ENCODE results near the gene LIMS2. TPM values are rescaled to one million over a fixed set of nuclear protein-coding genes. Genes with fewer than 3 reads are reported as not detected.

LIMS2 gene
- total RNA-seq, 2 experiments from 2014 or later: 7.6 to 8.3 TPM

DNA sequence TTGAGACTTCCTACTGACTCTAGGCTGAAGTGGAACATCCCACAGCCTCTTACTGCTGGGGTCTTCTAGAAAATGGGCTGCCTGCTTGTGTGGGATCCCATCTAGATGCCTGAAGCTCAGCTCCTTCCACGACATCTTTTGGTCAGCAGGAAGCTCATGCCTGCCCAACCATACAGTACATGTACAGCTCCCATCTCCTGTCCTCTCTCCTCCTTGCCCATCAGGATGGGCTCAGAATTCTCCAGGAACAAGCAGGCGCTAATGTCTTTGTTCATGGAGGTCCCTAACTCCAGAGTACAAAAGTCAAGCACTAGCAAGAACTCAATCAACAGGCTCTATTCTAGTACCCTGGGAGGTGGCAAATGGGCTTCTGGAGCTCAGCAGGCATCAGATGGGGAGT is 61.1 kb downstream of the LIMS2 start:
- CTCF ChIA-PET: no interaction called here
- POLR2A ChIA-PET: no interaction called here

DNA sequence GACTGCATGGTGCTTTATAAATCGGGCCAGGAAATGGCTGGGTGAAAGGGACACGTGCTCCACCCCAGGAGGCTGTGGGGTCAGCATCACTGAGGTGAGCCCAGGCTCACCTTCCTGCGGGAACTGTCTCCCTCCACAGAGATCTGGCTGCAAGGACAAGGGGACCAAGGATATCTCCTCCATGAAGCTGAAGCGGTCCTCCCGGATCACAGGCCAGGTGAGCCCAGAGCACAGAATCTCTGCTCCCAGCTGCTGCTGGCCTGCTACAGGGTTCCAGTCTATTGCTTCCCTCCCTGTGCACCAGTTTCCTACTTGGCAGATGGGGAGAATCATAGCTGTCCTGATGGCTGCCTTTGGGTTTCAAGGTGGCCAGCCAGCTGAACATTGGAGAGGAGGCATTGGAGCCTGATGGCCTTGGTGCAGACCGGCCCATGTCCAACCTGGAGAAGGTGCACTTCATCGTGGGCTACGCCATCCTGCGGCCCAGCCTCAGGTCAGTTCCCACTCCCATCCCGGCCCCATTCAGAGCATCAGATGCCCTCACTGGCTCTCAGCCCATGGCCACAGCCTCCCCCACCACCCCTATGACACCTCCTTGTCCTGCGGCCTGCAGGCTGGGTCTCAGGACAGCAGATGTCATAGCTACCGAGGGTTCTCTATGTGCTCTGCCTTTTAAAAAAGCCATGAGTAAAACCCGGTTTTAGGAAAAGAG is 63.1 kb downstream of the LIMS2 start:
- POLR2A ChIA-PET: no interaction called here
- CTCF ChIA-PET: interaction anchor here (1.6 kb wide), 1 partner anchor 21 kb away, joined by 4 read pairs; no protein-coding TSS in a partner anchor

DNA sequence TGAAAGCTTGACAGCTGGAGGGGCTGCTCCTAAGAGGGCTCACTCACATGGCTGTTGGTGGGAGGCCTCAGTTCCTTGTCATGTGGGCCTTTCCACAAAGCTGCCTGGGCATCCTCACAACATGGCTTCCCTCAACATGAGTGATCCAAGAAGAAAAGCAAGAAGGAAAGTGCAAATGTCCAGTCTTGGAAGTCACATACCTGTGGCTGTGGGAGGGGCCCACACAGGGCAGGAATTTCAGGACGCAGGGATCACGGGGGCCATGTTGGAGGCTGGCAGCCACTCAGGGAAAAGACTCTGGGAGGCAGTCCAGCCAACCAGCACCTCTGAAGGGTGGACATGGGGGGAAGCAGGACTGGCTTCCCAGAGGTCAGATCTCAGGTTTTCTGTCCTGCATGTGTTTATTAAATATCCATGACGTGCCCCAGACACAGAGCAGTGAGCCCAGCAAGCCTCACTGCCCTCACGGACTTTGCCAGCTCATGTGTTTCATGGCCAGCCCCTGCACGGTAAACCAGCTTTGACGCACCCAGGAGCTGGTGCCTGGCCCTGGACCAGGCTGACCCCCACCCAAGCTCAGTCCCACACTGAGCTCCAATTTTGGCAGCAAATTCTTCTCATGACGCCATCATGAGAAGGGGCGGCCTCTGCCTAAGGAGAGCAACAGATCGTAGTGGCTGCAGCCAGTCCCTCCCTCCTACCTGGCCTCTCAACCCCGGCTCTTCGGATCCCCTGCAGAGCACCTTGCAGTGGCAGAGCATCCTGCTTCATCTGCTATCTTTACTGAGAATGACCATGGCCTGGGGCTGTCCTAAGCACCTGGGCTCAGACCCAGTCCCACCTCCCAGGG is 64.0 kb downstream of the LIMS2 start:
- CTCF ChIA-PET: interaction anchor here (1.6 kb wide), 1 partner anchor 20 kb away, joined by 4 read pairs; no protein-coding TSS in a partner anchor

DNA sequence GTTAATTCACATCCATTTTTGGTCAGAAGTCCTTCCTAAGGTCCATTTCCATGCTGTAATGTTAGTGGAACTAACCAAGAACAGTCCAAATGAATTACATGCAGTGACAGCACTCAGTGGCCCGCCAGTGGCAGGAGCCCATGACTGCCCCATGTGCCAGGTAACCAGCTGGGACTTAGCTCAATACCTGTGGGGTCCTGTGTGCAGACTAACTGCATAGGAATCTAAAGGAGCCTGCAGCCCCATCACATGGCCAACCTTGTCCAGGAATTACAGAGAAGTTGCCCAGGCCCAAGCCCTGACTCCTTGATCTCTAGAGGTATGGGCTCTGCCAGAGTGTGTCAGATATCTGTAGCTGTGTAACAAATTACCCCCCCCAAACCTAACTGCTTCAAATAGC is 64.8 kb downstream of the LIMS2 start:
- ChIA-PET CTCF (no interaction called here), POLR2A (no interaction called here)

More for the DNA sequence above, 64.0 kb downstream of the LIMS2 start:
- POLR2A ChIA-PET: no interaction called here

DNA sequence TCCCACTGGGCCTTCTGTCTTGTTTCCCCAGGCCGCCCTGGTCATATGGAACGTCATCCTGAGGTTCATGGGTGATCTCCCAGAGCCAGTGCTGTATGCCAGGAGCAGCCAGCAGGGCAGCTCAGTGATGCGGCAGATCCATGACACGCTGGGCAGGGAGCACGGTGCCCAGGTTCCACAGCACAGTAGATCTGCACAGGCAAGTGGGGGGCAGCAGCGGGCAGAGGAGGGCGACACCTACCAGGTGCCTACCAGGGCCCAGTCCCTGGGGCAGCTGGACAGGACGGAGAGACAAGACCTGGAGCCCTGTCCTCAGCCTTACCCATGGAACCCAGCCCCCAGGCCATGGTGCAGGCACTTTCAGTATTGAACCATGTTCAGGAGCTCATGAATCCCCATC is 65.5 kb downstream of the LIMS2 start:
- POLR2A ChIA-PET: no interaction called here
- CTCF ChIA-PET: no interaction called here

DNA sequence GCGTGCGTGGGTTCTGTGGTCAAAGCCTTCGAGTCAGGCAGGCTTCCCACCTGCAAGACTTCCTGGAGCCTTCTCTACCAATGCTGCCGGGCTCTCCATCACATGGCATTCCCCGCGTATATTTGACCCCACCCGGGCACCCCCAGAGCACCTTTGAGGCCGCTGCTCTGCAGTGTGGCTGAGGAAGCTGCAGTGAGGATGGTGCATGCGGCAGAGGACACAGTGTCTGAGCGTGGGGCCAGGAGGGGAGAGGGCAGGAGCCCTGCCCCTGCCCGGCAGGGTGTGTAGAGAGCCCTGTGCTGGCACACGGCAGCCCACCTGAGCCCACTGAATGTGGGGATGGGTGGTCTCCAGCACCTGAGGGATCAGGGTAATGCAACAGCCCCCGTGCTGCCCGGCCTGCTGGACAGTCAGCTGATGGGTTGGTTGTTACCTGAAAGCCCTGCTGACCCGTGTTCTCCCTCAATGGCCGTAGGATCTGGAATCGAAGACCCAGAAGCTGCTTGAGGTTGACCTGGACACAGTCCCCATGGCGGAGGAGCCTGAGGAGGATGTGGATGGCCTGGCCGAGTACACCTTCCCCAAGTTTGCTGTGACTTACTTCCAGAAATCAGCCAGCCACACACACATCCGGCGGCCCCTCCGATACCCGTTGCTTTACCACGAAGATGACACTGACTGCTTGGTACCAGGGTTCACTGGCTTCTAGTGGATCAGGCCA is 66.1 kb downstream of the LIMS2 start:
- CTCF ChIA-PET: no interaction called here

DNA sequence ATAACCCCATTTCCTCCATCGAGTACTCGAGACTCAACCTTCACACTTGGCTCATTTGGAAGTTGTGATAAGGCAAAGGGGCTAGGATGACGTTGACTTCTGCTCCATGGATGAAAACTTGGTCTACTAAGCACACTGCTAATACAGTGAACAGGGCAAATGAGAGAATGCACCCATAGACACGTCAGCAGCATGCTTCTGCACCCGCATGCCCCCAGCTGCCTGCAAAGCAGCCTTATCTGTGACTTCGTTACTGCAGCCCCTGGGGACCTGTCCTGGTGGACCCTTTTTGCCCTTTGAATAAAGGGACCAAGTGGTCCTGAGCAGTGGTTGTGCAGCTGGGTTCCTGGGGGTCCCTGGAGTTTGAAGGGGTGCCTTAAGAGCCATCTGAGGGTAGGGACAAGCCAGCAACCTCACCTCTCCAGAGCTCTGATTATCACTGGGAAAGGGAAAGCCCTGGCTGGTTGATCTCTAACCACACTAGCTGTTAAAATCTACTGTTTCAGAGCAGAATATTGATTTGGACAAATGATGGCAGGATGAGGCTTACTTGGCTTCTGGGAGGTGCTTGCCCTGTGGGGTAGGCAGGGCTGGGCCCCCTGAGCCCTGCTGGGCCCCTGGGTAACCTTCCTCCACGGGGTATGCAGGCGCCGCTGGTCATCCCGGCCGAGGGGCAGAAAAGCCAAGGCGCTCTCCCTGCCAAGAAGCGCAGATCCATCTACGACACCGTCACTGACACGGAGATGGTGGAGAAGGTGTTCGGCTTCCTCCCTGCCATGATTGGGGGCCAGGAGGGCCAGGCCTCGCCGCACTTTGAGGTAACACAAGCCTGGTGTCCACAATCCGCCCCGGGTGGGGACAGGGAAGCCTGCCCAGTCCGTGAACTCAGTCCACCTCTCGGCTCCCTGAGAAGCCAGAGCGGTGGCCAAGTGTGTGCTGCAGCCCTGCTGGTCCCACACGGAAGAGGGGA is 67.0 kb downstream of the LIMS2 start:
- ChIA-PET POLR2A (no interaction called here), CTCF (no interaction called here)

More for the DNA sequence above, 66.1 kb downstream of the LIMS2 start:
- POLR2A ChIA-PET: no interaction called here

DNA sequence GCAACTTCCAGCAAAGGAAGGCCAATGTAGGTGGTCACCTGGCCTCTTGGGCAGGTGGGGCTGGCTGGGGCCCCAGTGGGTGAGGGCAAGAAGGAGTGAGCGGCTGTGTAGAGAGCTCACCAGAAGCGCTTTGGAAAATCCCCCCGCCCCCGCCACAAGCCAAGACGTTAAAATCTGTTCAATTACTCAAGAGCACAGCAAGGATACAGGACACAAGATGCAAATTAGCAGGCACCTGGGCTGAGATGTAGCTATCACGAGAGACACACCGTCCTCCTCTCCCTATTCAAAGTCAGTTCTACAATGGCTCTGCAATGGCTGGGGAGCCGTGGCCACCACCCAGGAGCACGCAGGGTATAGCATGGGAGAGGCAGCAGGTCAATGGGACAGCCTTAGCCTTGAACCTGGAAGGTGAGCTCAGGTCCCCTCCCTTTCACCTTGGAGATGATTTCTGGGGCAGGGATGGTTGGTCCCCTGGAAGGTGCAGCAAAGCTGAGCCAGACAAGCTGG is 67.9 kb downstream of the LIMS2 start:
- POLR2A ChIA-PET: no interaction called here
- CTCF ChIA-PET: no interaction called here

DNA sequence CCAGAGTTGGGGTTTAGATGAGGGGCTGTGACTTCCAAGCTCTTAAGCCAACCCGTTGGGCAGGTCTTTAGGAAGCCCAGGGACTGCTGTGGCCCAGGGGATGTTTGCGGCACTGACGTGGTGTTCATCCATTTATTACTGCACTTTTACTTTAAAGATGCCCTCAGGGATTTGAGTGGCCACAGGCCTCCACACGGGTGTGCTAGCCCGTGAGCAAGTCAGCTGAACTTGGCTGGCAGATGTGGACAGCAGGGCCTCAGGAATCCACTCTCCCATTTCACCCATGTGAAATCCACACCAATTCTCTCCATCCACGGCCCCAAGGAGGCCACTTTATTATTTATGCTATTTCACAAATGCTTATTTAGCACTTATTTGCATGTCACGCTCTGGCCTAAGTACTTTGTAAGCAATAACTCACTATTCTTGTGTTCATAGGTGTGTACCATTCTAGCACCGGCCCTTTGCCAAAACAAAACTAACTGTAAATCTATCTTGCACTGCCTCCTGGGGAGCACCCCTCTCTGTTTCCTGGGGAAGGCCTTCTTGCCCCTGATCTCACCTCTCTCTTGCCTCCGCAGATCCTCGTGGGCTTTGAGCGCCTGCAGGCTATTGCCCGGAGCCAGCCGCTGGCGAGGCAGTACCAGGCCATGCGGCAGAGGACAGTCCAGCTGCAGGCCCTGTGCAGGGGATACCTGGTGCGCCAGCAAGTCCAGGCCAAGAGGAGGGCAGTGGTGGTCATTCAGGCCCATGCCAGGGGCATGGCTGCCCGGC is 68.5 kb downstream of the LIMS2 start:
- ChIA-PET CTCF (interaction anchor here (0.9 kb wide), 1 partner anchor 15 kb away, joined by 3 read pairs; no protein-coding TSS in a partner anchor), POLR2A (no interaction called here)

DNA sequence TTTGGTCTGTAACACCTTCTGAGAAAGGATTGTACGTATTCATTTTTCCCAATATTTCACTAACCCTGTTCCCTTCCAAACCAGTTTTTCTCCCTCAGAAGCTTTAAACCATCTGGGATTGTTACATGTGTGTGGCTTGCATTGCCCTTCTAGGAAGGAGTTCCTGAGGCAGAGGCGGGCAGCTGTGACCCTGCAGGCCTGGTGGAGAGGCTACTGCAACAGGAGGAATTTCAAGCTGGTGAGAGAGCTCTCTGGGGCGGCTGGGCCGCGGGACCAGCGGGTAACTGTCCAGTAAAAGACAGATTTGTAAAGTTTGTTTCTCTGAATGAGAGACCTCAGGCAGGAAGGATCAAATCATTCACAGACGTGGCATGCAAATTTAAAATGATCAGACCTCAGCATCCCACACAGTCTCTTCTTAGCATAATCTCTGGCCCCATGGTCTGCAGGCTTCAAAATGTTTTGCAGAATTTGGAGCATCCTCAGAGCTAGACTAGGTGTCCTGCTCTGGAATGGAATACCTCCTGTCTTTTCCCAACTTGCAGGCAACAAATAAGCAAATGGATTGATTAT is 69.6 kb downstream of the LIMS2 start:
- ChIA-PET POLR2A (no interaction called here), CTCF (interaction anchor here (0.9 kb wide), 1 partner anchor 14 kb away, joined by 3 read pairs; no protein-coding TSS in a partner anchor)

DNA sequence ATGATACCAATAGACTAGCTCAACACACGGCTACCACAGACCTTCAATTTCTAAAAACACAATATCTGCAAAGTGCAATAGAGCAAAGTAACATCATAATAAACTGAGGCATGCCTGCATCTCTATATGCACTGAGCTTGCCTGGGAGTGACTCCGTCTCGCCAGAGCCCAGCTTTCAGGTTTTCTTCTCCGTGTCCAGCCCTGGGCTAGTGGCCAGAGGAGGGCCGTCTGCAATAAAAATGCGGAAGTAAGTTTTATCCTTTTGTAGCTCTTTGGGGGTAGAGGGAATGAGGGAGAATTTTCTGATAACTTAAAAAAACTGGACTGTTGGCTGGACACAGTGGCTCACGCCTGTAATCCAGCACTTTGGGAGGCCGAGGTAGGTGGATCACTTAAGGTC is 70.3 kb downstream of the LIMS2 start:
- POLR2A ChIA-PET: no interaction called here
- CTCF ChIA-PET: no interaction called here

DNA sequence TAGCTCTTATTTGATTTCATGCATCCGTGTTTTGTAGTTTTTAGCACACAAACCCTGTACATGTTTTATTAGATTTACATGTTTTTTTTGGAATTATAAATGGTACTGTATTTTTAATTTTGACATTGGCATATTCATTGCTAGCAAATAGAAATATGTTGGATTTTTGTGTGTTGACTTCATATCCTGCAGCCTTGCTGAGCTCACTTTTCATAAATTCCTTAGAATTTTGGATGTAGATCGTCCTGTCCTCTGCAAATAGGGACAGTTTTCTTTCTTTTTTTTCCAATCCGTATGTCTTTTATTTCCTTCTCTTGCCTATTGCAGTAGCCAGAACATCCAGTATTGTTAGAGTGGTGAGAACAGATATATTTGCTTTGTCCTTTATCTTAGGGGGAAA is 76.1 kb downstream of the LIMS2 start:
- ChIA-PET POLR2A (no interaction called here), CTCF (interaction anchor here (1.6 kb wide), 1 partner anchor 8 kb away, joined by 5 read pairs; no protein-coding TSS in a partner anchor)

DNA sequence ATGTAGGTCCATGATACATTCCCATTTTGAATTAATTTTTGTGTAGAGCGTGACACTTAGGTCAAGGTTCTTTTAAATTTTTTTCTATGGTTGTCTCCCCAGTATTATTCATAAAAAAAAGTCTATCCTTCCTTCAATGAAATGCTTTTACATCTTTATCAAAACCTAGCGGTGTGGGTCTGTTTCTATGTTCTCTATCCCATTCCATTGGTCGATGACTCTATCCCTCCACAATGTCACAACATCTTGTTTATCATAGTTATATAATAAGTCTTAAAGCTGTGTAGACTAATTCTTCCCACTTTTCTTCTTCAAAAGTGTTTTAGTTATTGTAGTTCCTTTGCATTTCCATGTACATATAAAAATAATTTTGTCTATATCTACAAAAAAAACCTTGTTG is 76.6 kb downstream of the LIMS2 start:
- ChIA-PET CTCF (no interaction called here), POLR2A (no interaction called here)

DNA sequence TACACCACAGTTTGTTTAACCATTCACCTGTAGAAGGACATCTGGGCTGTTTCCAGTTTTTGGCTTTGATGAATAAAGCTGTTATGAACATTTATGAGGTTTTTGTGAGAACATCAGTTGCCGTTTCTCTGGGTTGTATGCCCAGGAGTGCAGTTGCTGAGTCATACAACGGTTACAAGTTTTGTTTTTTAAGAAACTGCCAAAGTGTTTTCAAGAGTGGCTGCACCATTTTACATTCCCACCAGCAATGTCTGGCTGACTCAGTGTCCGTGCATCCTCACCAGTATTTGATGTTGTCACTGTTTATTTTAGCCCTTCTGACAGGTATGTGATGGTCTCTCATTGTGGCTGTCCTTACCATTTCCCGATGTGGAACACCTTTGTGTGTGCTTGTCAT is 77.3 kb downstream of the LIMS2 start:
- POLR2A ChIA-PET: no interaction called here
- CTCF ChIA-PET: no interaction called here

DNA sequence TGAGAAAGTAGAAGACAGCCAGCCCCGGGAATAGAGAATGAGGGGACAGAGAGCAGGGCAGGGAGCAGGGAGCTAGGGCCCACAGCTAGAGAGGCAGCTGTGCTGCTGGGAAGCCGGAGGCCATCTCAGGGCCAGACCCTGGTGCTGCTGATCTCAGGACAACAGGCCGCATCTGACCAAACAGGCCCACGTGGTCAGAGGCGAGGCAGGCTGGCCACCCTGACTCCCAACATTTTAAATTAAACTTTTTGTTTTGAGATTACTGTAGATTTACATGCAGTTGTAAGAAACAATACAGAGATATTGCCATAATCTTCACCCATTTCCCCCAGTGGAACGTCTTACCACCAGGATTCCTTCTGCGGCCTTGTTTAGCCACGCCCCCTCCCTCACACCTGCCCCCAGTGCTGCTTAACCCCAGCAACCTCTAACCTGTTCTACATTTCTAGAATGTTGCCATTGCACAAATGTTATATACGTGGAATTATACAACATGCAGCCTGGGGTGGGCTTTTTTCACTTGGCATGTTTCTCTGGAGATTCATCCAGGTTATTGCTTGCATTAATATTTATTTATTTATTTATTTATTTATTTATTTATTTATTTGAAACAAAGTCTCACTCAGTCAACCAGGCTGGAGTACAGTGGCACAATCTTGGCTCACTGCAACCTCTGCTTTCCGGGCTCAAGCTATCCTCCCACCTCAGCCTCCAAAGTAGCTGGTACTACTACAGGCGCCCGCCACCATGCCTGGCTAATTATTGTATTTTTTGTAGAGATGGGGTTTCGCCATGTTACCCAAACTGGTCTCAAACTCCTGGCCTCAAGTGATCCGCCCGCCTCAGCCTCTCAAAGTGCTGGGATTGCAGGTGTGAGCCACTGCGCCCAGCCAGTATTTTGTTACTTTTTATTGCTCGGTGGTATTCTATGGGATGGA is 78.0 kb downstream of the LIMS2 start:
- ChIA-PET CTCF (no interaction called here), POLR2A (no interaction called here)

DNA sequence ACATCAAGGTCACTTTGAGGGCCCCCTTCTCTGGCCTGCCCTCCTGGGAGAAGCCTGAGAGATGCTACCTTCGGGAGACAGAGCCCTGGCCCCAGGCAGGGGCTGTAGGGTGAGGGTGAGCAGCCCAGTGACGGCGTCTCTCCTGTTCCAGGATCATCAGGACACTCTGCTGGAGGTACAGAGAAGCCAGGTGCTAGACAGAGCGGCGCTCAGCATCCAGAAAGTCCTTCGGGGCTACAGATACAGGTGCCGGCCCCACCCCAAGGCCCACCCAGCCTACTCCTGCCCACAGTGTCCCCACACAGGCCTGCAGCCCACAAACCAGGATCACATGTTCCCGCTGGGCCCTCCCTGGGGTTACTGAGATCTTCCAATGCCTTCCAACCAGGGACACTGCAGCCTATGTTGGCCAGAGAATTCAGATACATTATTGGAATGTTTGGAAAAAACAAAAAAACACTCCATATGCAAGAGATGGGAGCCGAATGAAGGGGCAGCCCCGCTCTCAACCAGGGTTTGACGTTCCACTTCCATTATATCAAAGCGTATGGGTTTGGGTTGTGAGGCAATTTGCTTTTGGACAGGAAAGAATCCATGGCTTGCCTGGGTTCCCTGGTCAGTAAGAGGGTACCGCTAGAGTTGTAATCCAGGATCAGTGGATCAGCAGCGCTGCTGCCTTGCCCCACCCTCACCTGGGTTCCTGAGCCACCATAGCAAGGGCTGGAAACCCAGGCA is 78.9 kb downstream of the LIMS2 start:
- POLR2A ChIA-PET: no interaction called here
- CTCF ChIA-PET: interaction anchor here (1.0 kb wide), 1 partner anchor 54 kb away, joined by 3 read pairs; no protein-coding TSS in a partner anchor

Data from activated CD8-positive, alpha-beta memory T cell treated with anti-CD3 and anti-CD28 coated beads for 36 hours (primary cell).